Keratinocyte (primary cell): ENCODE measurements around the gene FOXI1. TPM values are rescaled to one million over a fixed set of nuclear protein-coding genes. Genes with fewer than 3 reads are reported as not detected.

Experiments
- DNase-seq: peaks from one replicate; pipeline ENCODE4 v3.0.0-alpha.2; 2011; ENCODE audit warnings: low read depth, missing footprints, low spot score
- FAIRE-seq: peaks from 2 replicates; lab custom pipeline; 2011; peaks lifted over from hg19 to GRCh38; lab: Jason Lieb, UNC
- H2AFZ ChIP-seq: 2 replicates; pipeline ENCODE4 v1.6.0; 2012; ENCODE audit warnings: low read length, control low read depth, inconsistent platforms; ENCODE audit not compliant: control insufficient read depth
- H3K27ac ChIP-seq: 2 replicates; pipeline ENCODE4 v1.5.1; 2011; ENCODE audit warnings: low read length; ENCODE audit not compliant: control insufficient read depth, insufficient read depth
- H3K27me3 ChIP-seq: 3 replicates; pipeline ENCODE4 v1.6.0; 2011; ENCODE audit warnings: low read length; ENCODE audit not compliant: control insufficient read depth, insufficient read depth; ENCODE audit errors: extremely low read depth
- H3K36me3 ChIP-seq, 2 experiments: 2 replicates in 1 of 2; 3 replicates in 1 of 2; pipeline ENCODE4 v1.5.1; 2011; ENCODE audit warnings: low read length in 2 of 2, mild to moderate bottlenecking in 1 of 2; ENCODE audit not compliant: control insufficient read depth in 2 of 2, insufficient read depth in 2 of 2; ENCODE audit errors: extremely low read depth in 1 of 2
- H3K4me1 ChIP-seq: 3 replicates; pipeline ENCODE4 v1.5.1; 2011; ENCODE audit warnings: low read length; ENCODE audit not compliant: control insufficient read depth, insufficient read depth; ENCODE audit errors: extremely low read depth
- H3K4me2 ChIP-seq: 3 replicates; pipeline ENCODE4 v1.6.0; 2011; ENCODE audit warnings: low read depth, low read length; ENCODE audit not compliant: control insufficient read depth, insufficient read depth; ENCODE audit errors: extremely low read depth
- H3K4me3 ChIP-seq, 3 experiments: fragments of 200-600 bp in 1 of 3; sonication (generic) in 1 of 3; 2 replicates in 2 of 3; 3 replicates in 1 of 3; pipeline ENCODE4 v1.5.1; 2011 to 2016; ENCODE audit warnings: low read length in 3 of 3, mild to moderate bottlenecking in 3 of 3, control low read depth in 2 of 3, inconsistent platforms in 1 of 3, low read depth in 1 of 3, mixed read lengths in 1 of 3, mixed run types in 1 of 3, moderate library complexity in 1 of 3; ENCODE audit not compliant: control insufficient read depth in 2 of 3, insufficient read depth in 2 of 3; ENCODE audit errors: extremely low read depth in 1 of 3
- H3K79me2 ChIP-seq: 2 replicates; pipeline ENCODE4 v1.6.0; 2012; ENCODE audit warnings: low read length; ENCODE audit not compliant: control insufficient read depth, insufficient read depth
- H3K9ac ChIP-seq: 3 replicates; pipeline ENCODE4 v1.6.0; 2011; ENCODE audit warnings: low read length; ENCODE audit not compliant: control insufficient read depth, insufficient read depth; ENCODE audit errors: extremely low read depth
- H3K9me1 ChIP-seq: 3 replicates; pipeline ENCODE4 v1.6.0; 2011; ENCODE audit warnings: low read length; ENCODE audit not compliant: control insufficient read depth, insufficient read depth; ENCODE audit errors: extremely low read depth
- H3K9me3 ChIP-seq: 2 replicates; pipeline ENCODE4 v1.5.1; 2012; ENCODE audit warnings: low read depth, low read length; ENCODE audit not compliant: control insufficient read depth
- H4K20me1 ChIP-seq: 3 replicates; pipeline ENCODE4 v1.6.0; 2011; ENCODE audit warnings: low read length; ENCODE audit not compliant: control insufficient read depth, insufficient read depth; ENCODE audit errors: extremely low read depth
- EZH2 ChIP-seq: IDR thresholded peaks from one replicate; pipeline ENCODE4 v1.6.1; 2012; ENCODE audit warnings: inconsistent platforms, mild to moderate bottlenecking, low read length, moderate library complexity
- dilution Hi-C: fragments of 300-500 bp; cut with MboI; formaldehyde crosslinking; loops from one replicate; pipeline ENCODE4 v1.7.0; 2020; ENCODE audit warnings: low sequenced_read_pairs; ENCODE audit not compliant: extremely low pct_ligation_motif_present
- polyA plus RNA-seq, 5 experiments: library from polyadenylated mRNA; depleted of rRNA in 3 of 5; stranded (reverse) in 3 of 5; stranded (forward) in 1 of 5; unstranded in 1 of 5; fragments of >200 nt; gene quantifications; 1 replicate in 1 of 5; 2 replicates in 3 of 5; 3 replicates in 1 of 5; pipeline versions ENCODE4 v1.2.1 to v1.2.3, GENCODE V29; 2011 to 2012; ENCODE audit warnings: missing spikeins in 2 of 5, low read depth in 1 of 5, low replicate concordance in 1 of 5
- TF ChIP-seq, protein P1 (sequence below), 3 experiments: IDR thresholded peaks in 1 of 3; conservative IDR thresholded peaks in 1 of 3; optimal IDR thresholded peaks in 1 of 3; 2 replicates in 2 of 3; 3 replicates in 1 of 3; pipeline versions ENCODE3 to v1.5.1; 2011; ENCODE audit warnings: low read length in 3 of 3, mild to moderate bottlenecking in 3 of 3, moderate library complexity in 2 of 3, control low read depth in 1 of 3, inconsistent platforms in 1 of 3; ENCODE audit not compliant: insufficient read depth in 2 of 3; ENCODE audit errors: extremely low read depth in 1 of 3

Gene FOXI1
- polyA plus RNA-seq, 1 donor (not counting 4 experiments of a cell fraction or from before 2014, with no cell fraction given), result not detected

DNA sequence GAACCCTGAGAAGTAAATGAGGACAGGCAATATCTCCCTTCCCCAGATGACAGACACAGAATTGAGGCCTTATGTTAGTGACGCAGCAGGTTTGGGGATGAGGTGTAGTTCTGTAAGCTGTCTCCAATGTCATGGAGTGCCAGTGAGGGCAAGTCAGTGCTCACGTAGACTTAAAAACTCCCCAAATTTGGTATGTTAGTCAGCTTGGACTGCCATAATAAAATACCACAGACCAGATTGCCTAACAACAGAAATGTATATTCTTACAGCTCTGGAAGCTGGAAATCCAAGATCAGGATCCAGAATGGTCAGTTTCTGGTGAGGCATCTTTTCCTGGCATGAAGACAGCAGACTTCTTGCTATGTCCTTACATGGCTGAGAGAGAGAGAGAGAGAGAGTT lies 14.9 kb downstream of the FOXI1 start:
- FAIRE-seq (no peak), DNase-seq (no peak)
- no peak overlapping the region for H3K27ac ChIP-seq
- no peak overlapping the region for H3K9ac ChIP-seq
- no peaks in the 10 kb centered on the region for H3K36me3 ChIP-seq
- no peak for TF ChIP-seq EZH2
- TF ChIP-seq, protein P1, sequence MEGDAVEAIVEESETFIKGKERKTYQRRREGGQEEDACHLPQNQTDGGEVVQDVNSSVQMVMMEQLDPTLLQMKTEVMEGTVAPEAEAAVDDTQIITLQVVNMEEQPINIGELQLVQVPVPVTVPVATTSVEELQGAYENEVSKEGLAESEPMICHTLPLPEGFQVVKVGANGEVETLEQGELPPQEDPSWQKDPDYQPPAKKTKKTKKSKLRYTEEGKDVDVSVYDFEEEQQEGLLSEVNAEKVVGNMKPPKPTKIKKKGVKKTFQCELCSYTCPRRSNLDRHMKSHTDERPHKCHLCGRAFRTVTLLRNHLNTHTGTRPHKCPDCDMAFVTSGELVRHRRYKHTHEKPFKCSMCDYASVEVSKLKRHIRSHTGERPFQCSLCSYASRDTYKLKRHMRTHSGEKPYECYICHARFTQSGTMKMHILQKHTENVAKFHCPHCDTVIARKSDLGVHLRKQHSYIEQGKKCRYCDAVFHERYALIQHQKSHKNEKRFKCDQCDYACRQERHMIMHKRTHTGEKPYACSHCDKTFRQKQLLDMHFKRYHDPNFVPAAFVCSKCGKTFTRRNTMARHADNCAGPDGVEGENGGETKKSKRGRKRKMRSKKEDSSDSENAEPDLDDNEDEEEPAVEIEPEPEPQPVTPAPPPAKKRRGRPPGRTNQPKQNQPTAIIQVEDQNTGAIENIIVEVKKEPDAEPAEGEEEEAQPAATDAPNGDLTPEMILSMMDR (optimal IDR thresholded peaks at IDR 0.05 in 1 of 3, IDR thresholded peaks at IDR 0.05 in 1 of 3, conservative IDR thresholded peaks at IDR 0.05 in 1 of 3; ENCODE audit: extremely low read depth in 1 of 3, insufficient read depth in 2 of 3, low read length in 3 of 3), result no peak
- H4K20me1 ChIP-seq, result no peaks in the 10 kb centered on the region
- no peaks in the 10 kb centered on the region for H3K9me1 ChIP-seq
- H2AFZ ChIP-seq, result no peak overlapping the region
- H3K27me3 ChIP-seq, result no peaks in the 10 kb centered on the region
- dilution Hi-C loops, result no loop called here
- no peaks in the 10 kb centered on the region for H3K9me3 ChIP-seq
- H3K4me3 ChIP-seq, result no peak overlapping the region
- peaks cover 6% of the 10 kb centered on the region for H3K4me1 ChIP-seq
- H3K79me2 ChIP-seq, result no peaks in the 10 kb centered on the region
- no peak overlapping the region for H3K4me2 ChIP-seq

DNA sequence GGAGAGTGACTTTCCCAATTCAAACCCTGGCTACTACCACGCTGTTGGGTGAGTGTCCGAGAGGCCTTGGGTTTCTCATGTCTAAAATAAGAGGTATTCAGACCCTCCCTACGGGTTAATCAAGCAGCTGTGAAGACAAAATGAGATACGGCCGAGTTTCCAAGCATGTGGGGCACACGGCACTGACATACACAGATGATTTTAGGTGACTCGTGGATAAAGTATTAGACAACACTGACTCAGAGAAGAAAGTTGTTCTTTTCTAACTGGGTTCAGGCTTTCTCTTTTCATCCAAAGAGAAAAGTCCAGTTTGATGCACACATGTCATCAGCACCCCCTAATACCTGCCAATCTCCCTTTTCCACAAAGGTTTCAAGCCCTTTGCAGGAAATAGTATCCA lies 15.6 kb downstream of the FOXI1 start:
- dilution Hi-C loops, result no loop called here
- H2AFZ ChIP-seq, result no peak overlapping the region
- H4K20me1 ChIP-seq, result no peaks in the 10 kb centered on the region
- no peaks in the 10 kb centered on the region for H3K27me3 ChIP-seq
- FAIRE-seq (no peak), DNase-seq (no peak)
- no peak overlapping the region for H3K9ac ChIP-seq
- no peaks in the 10 kb centered on the region for H3K9me3 ChIP-seq
- no peak overlapping the region for H3K4me3 ChIP-seq
- H3K36me3 ChIP-seq, result no peaks in the 10 kb centered on the region
- no peaks in the 10 kb centered on the region for H3K9me1 ChIP-seq
- peaks cover 6% of the 10 kb centered on the region for H3K4me1 ChIP-seq
- no peaks in the 10 kb centered on the region for H3K79me2 ChIP-seq
- TF ChIP-seq EZH2, result no peak
- TF ChIP-seq, protein P1 (optimal IDR thresholded peaks at IDR 0.05 in 1 of 3, IDR thresholded peaks at IDR 0.05 in 1 of 3, conservative IDR thresholded peaks at IDR 0.05 in 1 of 3; ENCODE audit: extremely low read depth in 1 of 3, insufficient read depth in 2 of 3, low read length in 3 of 3), result no peak
- no peak overlapping the region for H3K4me2 ChIP-seq
- no peak overlapping the region for H3K27ac ChIP-seq
